Measurements from ENCODE around the gene PDS5B.
"Not testable (repeated sequence)": the region's sequence is repeated elsewhere in the genome, so short reads cannot be mapped to it uniquely, and the experiment has no call there.

DNA sequence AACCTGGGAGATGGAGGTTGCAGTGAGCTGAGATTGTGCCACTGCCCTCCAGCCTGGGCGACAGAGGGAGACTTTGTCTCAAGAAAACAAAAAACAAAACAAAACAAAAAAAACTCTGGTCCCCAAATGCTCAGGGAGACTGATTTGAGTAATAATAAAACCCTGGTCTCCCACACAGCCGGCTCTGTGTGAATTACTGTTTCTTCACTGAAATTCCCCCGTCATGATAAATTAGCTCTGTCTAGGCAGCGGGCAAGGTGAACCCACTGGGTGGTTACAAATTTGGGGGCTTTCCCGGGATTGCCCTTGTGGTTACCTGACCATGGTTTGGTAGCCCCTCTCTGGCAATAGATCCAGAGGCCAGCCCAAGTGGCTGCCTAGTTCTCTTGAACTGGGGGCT, 240.1 kb downstream of the PDS5B start:
- TF ChIP-seq, protein P1, sequence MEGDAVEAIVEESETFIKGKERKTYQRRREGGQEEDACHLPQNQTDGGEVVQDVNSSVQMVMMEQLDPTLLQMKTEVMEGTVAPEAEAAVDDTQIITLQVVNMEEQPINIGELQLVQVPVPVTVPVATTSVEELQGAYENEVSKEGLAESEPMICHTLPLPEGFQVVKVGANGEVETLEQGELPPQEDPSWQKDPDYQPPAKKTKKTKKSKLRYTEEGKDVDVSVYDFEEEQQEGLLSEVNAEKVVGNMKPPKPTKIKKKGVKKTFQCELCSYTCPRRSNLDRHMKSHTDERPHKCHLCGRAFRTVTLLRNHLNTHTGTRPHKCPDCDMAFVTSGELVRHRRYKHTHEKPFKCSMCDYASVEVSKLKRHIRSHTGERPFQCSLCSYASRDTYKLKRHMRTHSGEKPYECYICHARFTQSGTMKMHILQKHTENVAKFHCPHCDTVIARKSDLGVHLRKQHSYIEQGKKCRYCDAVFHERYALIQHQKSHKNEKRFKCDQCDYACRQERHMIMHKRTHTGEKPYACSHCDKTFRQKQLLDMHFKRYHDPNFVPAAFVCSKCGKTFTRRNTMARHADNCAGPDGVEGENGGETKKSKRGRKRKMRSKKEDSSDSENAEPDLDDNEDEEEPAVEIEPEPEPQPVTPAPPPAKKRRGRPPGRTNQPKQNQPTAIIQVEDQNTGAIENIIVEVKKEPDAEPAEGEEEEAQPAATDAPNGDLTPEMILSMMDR (IDR thresholded peaks at IDR 0.05): not testable (repeated sequence)
- TF ChIP-seq POLR2A (IDR thresholded peaks at IDR 0.05): not testable (repeated sequence)

Data from gastroesophageal sphincter (tissue), 3 donors.